Transverse colon (tissue), 4 donors: Measurements from ENCODE around the gene ICA1.

Experiments
- CTCF ChIP-seq, 5 experiments: fragments of 200-600 bp in 3 of 5; fragments of 450-650 bp in 2 of 5; sonication (generic) in 3 of 5; IDR thresholded peaks; 1 replicate in 2 of 5; 2 replicates in 3 of 5; pipeline ENCODE4 v1.5.1; 2016 to 2017; ENCODE audit warnings: antibody characterized with exemption in 5 of 5, inconsistent platforms in 3 of 5, mild to moderate bottlenecking in 2 of 5, moderate library complexity in 1 of 5
- EP300 ChIP-seq: sonication (generic); formaldehyde crosslinking; IDR thresholded peaks from one replicate; pipeline ENCODE4 v1.6.1; 2017; ENCODE audit warnings: antibody characterized with exemption, low read depth
- POLR2A ChIP-seq: fragments of 450-650 bp; IDR thresholded peaks from one replicate; pipeline ENCODE4 v1.6.1; 2016; ENCODE audit warnings: antibody characterized with exemption, mild to moderate bottlenecking, moderate library complexity
- POLR2AphosphoS5 ChIP-seq, 3 donors: sonication (generic); formaldehyde crosslinking; IDR thresholded peaks; one replicate each; pipeline ENCODE4 v1.6.1; 2016; ENCODE audit warnings: antibody characterized with exemption in 3 of 3

GRCh38 chr7:8226501-8226900 is 35.5 kb downstream of the ICA1 start:
- TF ChIP-seq CTCF (IDR thresholded peaks at IDR 0.05) (no peak), EP300 (no peak), POLR2AphosphoS5 (IDR thresholded peaks at IDR 0.05) (no peak), POLR2A (no peak)
